Spleen (tissue), 7 donors: ENCODE results near the gene STRN4.

Experiments used
- POLR2A ChIP-seq, 3 donors: fragments of 450-650 bp; IDR thresholded peaks; one replicate each; pipeline ENCODE4 v1.5.1; 2017; ENCODE audit warnings: antibody characterized with exemption in 3 of 3, mild to moderate bottlenecking in 1 of 3
- TF ChIP-seq, protein P1 (sequence below), 11 experiments: fragments of 200-600 bp in 7 of 11; fragments of 450-650 bp in 4 of 11; sonication (generic) in 4 of 11; IDR thresholded peaks in 8 of 11; conservative IDR thresholded peaks in 3 of 11; 1 replicate in 7 of 11; 2 replicates in 4 of 11; pipeline versions ENCODE4 v1.4.0 to v1.8.0; 2016 to 2021; ENCODE audit warnings: antibody characterized with exemption in 11 of 11, inconsistent platforms in 4 of 11, mild to moderate bottlenecking in 1 of 11
- donor health status: DM: no; HTN: no; CAD: no; lungs with moderate emphysema.
- donor health status: DM: no; HTN: no; CAD: no.
- donor health status: DM: no; HTN: no; CAD: no.

GRCh38 chr19:46755077-46755852, 9.0 kb upstream of the STRN4 start:
- TF ChIP-seq, protein P1, sequence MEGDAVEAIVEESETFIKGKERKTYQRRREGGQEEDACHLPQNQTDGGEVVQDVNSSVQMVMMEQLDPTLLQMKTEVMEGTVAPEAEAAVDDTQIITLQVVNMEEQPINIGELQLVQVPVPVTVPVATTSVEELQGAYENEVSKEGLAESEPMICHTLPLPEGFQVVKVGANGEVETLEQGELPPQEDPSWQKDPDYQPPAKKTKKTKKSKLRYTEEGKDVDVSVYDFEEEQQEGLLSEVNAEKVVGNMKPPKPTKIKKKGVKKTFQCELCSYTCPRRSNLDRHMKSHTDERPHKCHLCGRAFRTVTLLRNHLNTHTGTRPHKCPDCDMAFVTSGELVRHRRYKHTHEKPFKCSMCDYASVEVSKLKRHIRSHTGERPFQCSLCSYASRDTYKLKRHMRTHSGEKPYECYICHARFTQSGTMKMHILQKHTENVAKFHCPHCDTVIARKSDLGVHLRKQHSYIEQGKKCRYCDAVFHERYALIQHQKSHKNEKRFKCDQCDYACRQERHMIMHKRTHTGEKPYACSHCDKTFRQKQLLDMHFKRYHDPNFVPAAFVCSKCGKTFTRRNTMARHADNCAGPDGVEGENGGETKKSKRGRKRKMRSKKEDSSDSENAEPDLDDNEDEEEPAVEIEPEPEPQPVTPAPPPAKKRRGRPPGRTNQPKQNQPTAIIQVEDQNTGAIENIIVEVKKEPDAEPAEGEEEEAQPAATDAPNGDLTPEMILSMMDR (IDR thresholded peaks at IDR 0.05 in 8 of 11, conservative IDR thresholded peaks at IDR 0.05 in 3 of 11), result peak in 1 of 11 experiments; percentile 6
- TF ChIP-seq POLR2A (IDR thresholded peaks at IDR 0.05), result no peak
